K562 (cell line): ENCODE measurements around the gene ALDH9A1. TPM values are rescaled to one million over a fixed set of nuclear protein-coding genes. Genes with fewer than 3 reads are reported as not detected.
A peak's percentile ranks its signal among the peaks of the same experiment; 100 is the strongest.

Source experiments
- ATAC-seq: fragments of 200-7000 bp; cut with Tn5 transposase; 3 replicates; pipeline ENCODE4 v1.9.1; 2020; ENCODE audit warnings: moderate library complexity
- BruUV-seq: library from RNA; stranded (reverse); fragments of 400-500 nt; replicated peaks from 2 replicates; lab custom pipeline; 2021; lab: Mats Ljungman, UMichigan
- CTCF ChIA-PET: fragments of 300-600 bp; formaldehyde crosslinking; extraction: SDS; loops from one replicate; lab custom pipeline; 2021; ENCODE audit warnings: low intra/inter-chr PET ratio; lab: Yijun Ruan, JAX
- POLR2A ChIA-PET: fragments of 300-600, 350-650 bp; sonication (Branson Sonifier 250); formaldehyde crosslinking; extraction: SDS; loops from one replicate; lab custom pipeline; 2021; ENCODE audit warnings: antibody characterized with exemption, inconsistent platforms; lab: Yijun Ruan, JAX
- DNase-seq, 4 experiments: peaks; one replicate each; pipeline versions ENCODE4 v3.0.0 to v3.0.0-alpha.2; 2011 to 2018; ENCODE audit warnings: low spot score in 3 of 4, mixed read lengths in 3 of 4; ENCODE audit errors: extremely low read depth in 1 of 4
- FAIRE-seq: peaks from 2 replicates; lab custom pipeline; 2011; peaks lifted over from hg19 to GRCh38; lab: Jason Lieb, UNC
- H2AFZ ChIP-seq: 2 replicates; pipeline ENCODE4 v1.6.0; 2011; ENCODE audit warnings: low read depth, low read length, control low read depth, inconsistent platforms
- H3K27ac ChIP-seq: fragments of 200-600 bp; 3 replicates; pipeline ENCODE4 v1.8.0; 2011; ENCODE audit warnings: low read depth, mild to moderate bottlenecking, control low read depth, inconsistent platforms, low read length, moderate library complexity, mixed read lengths; ENCODE audit errors: extremely low read depth
- H3K27me3 ChIP-seq, 2 experiments: fragments of 300-600 bp in 1 of 2; 2 replicates in 1 of 2; 3 replicates in 1 of 2; pipeline versions ENCODE4 v1.6.0 to v1.8.0; 2011; ENCODE audit warnings: inconsistent platforms in 2 of 2, low read length in 2 of 2, mild to moderate bottlenecking in 1 of 2, mixed read lengths in 1 of 2, moderate library complexity in 1 of 2; ENCODE audit not compliant: control insufficient read depth in 2 of 2, insufficient read depth in 2 of 2
- H3K36me3 ChIP-seq: fragments of 300-600 bp; 3 replicates; pipeline ENCODE4 v1.8.0; 2011; ENCODE audit warnings: mild to moderate bottlenecking, low read length, inconsistent platforms; ENCODE audit not compliant: control insufficient read depth, insufficient read depth
- H3K4me1 ChIP-seq, 2 experiments: fragments of 200-600 bp in 1 of 2; replicated peaks in 1 of 2; 2 replicates in 1 of 2; 3 replicates in 1 of 2; pipeline versions ENCODE4 v1.5.1 to v1.8.0; 2011; ENCODE audit warnings: inconsistent platforms in 2 of 2, low read length in 2 of 2, mild to moderate bottlenecking in 1 of 2, mixed read lengths in 1 of 2, moderate library complexity in 1 of 2; ENCODE audit not compliant: control insufficient read depth in 2 of 2, insufficient read depth in 2 of 2
- H3K4me2 ChIP-seq: 2 replicates; pipeline ENCODE4 v1.6.1; 2011; ENCODE audit warnings: low read length, control low read depth, inconsistent platforms, mixed read lengths; ENCODE audit not compliant: insufficient read depth
- H3K4me3 ChIP-seq: fragments of 200-600 bp; sonication (generic), shearing (Covaris generic); 2 replicates; pipeline ENCODE4 v1.5.1; 2016; ENCODE audit warnings: control low read depth, inconsistent platforms
- H3K79me2 ChIP-seq: fragments of 200-600 bp; 3 replicates; pipeline ENCODE4 v1.8.0; 2011; ENCODE audit warnings: low read length, inconsistent platforms; ENCODE audit not compliant: control insufficient read depth, insufficient read depth
- H3K9ac ChIP-seq, 2 experiments: 2 replicates each; pipeline versions ENCODE4 v1.6.0 to v1.6.1; 2011; ENCODE audit warnings: low read depth in 2 of 2, low read length in 2 of 2, control low read depth in 1 of 2, inconsistent platforms in 1 of 2, mild to moderate bottlenecking in 1 of 2, mixed read lengths in 1 of 2; ENCODE audit not compliant: insufficient read depth in 1 of 2
- H3K9me1 ChIP-seq: one replicate; pipeline ENCODE4 v1.6.0; 2011; ENCODE audit warnings: inconsistent platforms, mild to moderate bottlenecking, low read length, moderate library complexity; ENCODE audit not compliant: control insufficient read depth, insufficient read depth
- H3K9me3 ChIP-seq: replicated peaks from 2 replicates; pipeline ENCODE4 v1.5.1; 2011; ENCODE audit warnings: low read depth, low read length, inconsistent platforms; ENCODE audit not compliant: control insufficient read depth, insufficient read depth
- H4K20me1 ChIP-seq: replicated peaks from 2 replicates; pipeline ENCODE4 v1.6.1; 2011; ENCODE audit warnings: low read length, inconsistent platforms, mixed read lengths; ENCODE audit not compliant: control insufficient read depth, insufficient read depth
- CEBPG ChIP-seq, 3 experiments: fragments of 200-800 bp in 1 of 3; sonication (Bioruptor generic) in 1 of 3; sonication (generic) in 1 of 3; formaldehyde crosslinking in 1 of 3; IDR thresholded peaks in 2 of 3; conservative IDR thresholded peaks in 1 of 3; 2 replicates each; pipeline versions ENCODE4 v1.6.1 to v1.8.0; 2016 to 2022; ENCODE audit warnings: missing compliant biosample characterization in 2 of 3, missing genetic modification characterization in 2 of 3, mild to moderate bottlenecking in 1 of 3, missing genetic modification reagents in 1 of 3
- DIDO1 ChIP-seq: fragments of 450-650 bp; IDR thresholded peaks from 2 replicates; pipeline ENCODE4 v1.6.1; 2016; ENCODE audit warnings: low read depth, missing biosample characterization, missing genetic modification characterization
- JUND ChIP-seq, 2 experiments: IDR thresholded peaks; 2 replicates in 1 of 2; 3 replicates in 1 of 2; pipeline ENCODE4 v1.6.1; 2011; ENCODE audit warnings: borderline replicate concordance in 2 of 2, low read depth in 2 of 2, low read length in 2 of 2, improper control_type of control experiment in 1 of 2, missing biosample characterization in 1 of 2, missing genetic modification characterization in 1 of 2, missing genetic modification reagents in 1 of 2
- NR2C2 ChIP-seq, 2 experiments: fragments of 200-800 bp in 1 of 2; sonication (Bioruptor generic) in 1 of 2; sonication (generic) in 1 of 2; formaldehyde crosslinking in 1 of 2; IDR thresholded peaks; 2 replicates each; pipeline versions ENCODE4 v1.6.1 to v1.8.0; 2016 to 2022; ENCODE audit warnings: mild to moderate bottlenecking in 1 of 2, missing compliant biosample characterization in 1 of 2, missing genetic modification characterization in 1 of 2, missing genetic modification reagents in 1 of 2
- OTX1 ChIP-seq: fragments of 450-650 bp; formaldehyde crosslinking; IDR thresholded peaks from 2 replicates; pipeline ENCODE4 v1.4.0; 2022; ENCODE audit warnings: mild to moderate bottlenecking
- ZNF316 ChIP-seq: fragments of 450-650 bp; IDR thresholded peaks from 2 replicates; pipeline ENCODE4 v1.6.1; 2016
- ZNF696 ChIP-seq: fragments of 250-450 bp; sonication (Bioruptor Pico); conservative IDR thresholded peaks from 2 replicates; pipeline ENCODE4 v1.4.0; 2020; ENCODE audit warnings: mild to moderate bottlenecking, moderate library complexity
- WGBS: fragments of 100-300 bp; shearing (Covaris generic); methylation state at CpG from one replicate; pipeline ENCODE4 v1.1.6; 2016; ENCODE audit warnings: low coverage, mixed read lengths; ENCODE audit not compliant: insufficient coverage; ENCODE audit errors: missing lambda C conversion rate; 5-methylcytosine and 5-hydroxymethylcytosine counted together
- in situ Hi-C: fragments of 300-500 bp; cut with MboI; formaldehyde crosslinking; loops from 4 replicates; pipeline ENCODE4 v1.15.0; 2018; ENCODE audit warnings: inconsistent platforms, mixed read lengths
- intact Hi-C: fragments of 100-400 bp; cut with micrococcal nuclease; formaldehyde crosslinking; loops from 2 replicates; pipeline ENCODE4 v1.14.2; 2022
- polyA plus RNA-seq, 8 experiments: library from polyadenylated mRNA; depleted of rRNA in 4 of 8; stranded (reverse) in 5 of 8; unstranded in 3 of 8; fragments of >200 nt; fragmentation: Nextera tagmentation in 2 of 8; fragmentation: Illumina TruSeq in 1 of 8; extraction: Ambion mirVana in 2 of 8; extraction: Trizol in 1 of 8; gene quantifications; 2 replicates each; pipeline versions ENCODE4 v1.2.1 to v1.2.3, GENCODE V29; 2011 to 2014; ENCODE audit warnings: inconsistent platforms in 1 of 8, missing spikeins in 1 of 8
- total RNA-seq, 7 experiments: library from RNA; depleted of rRNA in 6 of 7; stranded (reverse); fragments of >200 nt in 6 of 7; fragmentation: Illumina TruSeq in 2 of 7; extraction: Trizol in 2 of 7; gene quantifications; 2 replicates each; pipeline versions ENCODE4 v1.2.1 to v1.2.3, GENCODE V29; 2011 to 2021; ENCODE audit warnings: low replicate concordance in 1 of 7
- TF ChIP-seq, protein P1 (sequence below): fragments of 450-650 bp; IDR thresholded peaks from 2 replicates; pipeline ENCODE4 v1.6.1; 2017; ENCODE audit warnings: antibody characterized with exemption, mild to moderate bottlenecking

Gene ALDH9A1
- total and polyA plus RNA-seq, 9 of the 15 experiments (the other 6 are each of a cell fraction or from before 2014, with no cell fraction given): 26.5 to 54.3 (median 39.2) TPM

DNA sequence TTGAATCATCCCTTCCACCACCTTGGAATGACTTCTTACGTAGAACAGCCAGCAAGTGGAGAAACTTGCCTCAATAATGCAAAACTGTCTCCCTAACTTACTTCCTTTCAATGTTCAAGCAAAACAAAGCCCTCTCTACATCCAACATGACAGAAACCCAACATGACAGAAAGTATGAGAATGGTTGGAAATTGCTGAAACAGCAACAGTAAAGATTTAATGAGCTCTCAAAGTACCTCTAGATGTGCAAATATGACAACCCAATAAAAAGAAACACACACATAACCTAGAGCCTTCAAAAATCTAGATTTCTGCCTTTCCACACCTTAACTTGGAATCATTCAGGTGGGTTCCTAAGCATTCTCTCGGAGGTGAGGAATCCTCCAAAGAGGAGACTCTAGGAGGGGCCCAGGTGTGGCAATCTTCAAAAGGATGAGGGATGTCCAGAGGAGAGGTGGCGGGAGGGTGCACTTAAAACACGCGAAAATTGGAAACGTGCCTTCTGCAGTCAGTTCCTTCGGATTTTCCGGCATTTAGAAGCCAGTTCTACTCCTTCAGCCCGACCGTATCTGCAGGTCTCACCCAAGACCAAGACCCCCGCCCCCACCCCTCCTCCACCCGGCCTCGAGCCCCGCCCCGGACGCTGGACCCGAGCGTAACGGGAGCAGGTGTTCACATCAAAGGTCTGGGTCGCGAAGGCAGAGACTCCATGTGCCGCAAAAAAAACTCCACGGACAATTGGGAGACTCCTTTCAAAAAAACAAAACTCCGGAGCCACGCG, 68.3 kb downstream of the ALDH9A1 start (continued):
- TF ChIP-seq, protein P1, sequence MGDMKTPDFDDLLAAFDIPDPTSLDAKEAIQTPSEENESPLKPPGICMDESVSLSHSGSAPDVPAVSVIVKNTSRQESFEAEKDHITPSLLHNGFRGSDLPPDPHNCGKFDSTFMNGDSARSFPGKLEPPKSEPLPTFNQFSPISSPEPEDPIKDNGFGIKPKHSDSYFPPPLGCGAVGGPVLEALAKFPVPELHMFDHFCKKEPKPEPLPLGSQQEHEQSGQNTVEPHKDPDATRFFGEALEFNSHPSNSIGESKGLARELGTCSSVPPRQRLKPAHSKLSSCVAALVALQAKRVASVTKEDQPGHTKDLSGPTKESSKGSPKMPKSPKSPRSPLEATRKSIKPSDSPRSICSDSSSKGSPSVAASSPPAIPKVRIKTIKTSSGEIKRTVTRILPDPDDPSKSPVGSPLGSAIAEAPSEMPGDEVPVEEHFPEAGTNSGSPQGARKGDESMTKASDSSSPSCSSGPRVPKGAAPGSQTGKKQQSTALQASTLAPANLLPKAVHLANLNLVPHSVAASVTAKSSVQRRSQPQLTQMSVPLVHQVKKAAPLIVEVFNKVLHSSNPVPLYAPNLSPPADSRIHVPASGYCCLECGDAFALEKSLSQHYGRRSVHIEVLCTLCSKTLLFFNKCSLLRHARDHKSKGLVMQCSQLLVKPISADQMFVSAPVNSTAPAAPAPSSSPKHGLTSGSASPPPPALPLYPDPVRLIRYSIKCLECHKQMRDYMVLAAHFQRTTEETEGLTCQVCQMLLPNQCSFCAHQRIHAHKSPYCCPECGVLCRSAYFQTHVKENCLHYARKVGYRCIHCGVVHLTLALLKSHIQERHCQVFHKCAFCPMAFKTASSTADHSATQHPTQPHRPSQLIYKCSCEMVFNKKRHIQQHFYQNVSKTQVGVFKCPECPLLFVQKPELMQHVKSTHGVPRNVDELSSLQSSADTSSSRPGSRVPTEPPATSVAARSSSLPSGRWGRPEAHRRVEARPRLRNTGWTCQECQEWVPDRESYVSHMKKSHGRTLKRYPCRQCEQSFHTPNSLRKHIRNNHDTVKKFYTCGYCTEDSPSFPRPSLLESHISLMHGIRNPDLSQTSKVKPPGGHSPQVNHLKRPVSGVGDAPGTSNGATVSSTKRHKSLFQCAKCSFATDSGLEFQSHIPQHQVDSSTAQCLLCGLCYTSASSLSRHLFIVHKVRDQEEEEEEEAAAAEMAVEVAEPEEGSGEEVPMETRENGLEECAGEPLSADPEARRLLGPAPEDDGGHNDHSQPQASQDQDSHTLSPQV: 0 out of 2 replicates have a peak, but pooled peaks have one; percentile 90
- TF ChIP-seq ZNF316: peak; percentile 89
- TF ChIP-seq OTX1 (CRISPR knock-in tag): no peak

GRCh38 chr1:165629151-165629550, 69.2 kb downstream of the ALDH9A1 start:
- no peak overlapping the region for H3K9ac ChIP-seq
- FAIRE-seq (no peak), DNase-seq (no peak), ATAC-seq (no peak)
- H2AFZ ChIP-seq: no peak overlapping the region
- peaks cover 13 to 35% of the 10 kb centered on the region in 2 experiments; a peak in 4 of 5 replicates for H3K4me1 ChIP-seq
- no peaks in the 10 kb centered on the region for H3K9me1 ChIP-seq
- H3K9me3 ChIP-seq: no peaks in the 10 kb centered on the region
- ChIA-PET CTCF (no interaction called here), POLR2A (no interaction called here)
- no peak overlapping the region for H3K4me2 ChIP-seq
- no peak for TF ChIP-seq JUND (IDR thresholded peaks at IDR 0.05; ENCODE audit: borderline replicate concordance, low read depth, low read length)
- TF ChIP-seq JUND (tag; IDR thresholded peaks at IDR 0.05; ENCODE audit: borderline replicate concordance, low read depth, low read length): no peak
- TF ChIP-seq ZNF696: no peak
- no peak for TF ChIP-seq CEBPG (CRISPR knock-in tag; IDR thresholded peaks at IDR 0.05)
- TF ChIP-seq CEBPG (tag; conservative IDR thresholded peaks at IDR 0.05 in 1 of 2, IDR thresholded peaks at IDR 0.05 in 1 of 2): no peak
- TF ChIP-seq DIDO1 (tag): no peak
- TF ChIP-seq NR2C2 (CRISPR knock-in tag; IDR thresholded peaks at IDR 0.05): no peak
- no peak for TF ChIP-seq NR2C2 (tag; IDR thresholded peaks at IDR 0.05)
- H3K27ac ChIP-seq: no peak overlapping the region
- H3K36me3 ChIP-seq: no peaks in the 10 kb centered on the region
- intact Hi-C loops: no loop called here
- 46% methylated on average over 3 of the region's 3 CpGs for WGBS
- no TSS peak for BruUV-seq
- no peaks in the 10 kb centered on the region for H3K27me3 ChIP-seq
- H4K20me1 ChIP-seq: no peaks in the 10 kb centered on the region
- H3K79me2 ChIP-seq: peaks cover 22% of the 10 kb centered on the region; the same call in 2 of the 3 replicates
- in situ Hi-C loops: no loop called here
- H3K4me3 ChIP-seq: no peak overlapping the region
